ENCODE data around the gene MAP3K21.

The MAP3K21 gene

GRCh38 chr1:233364695-233365539, 37.4 kb downstream of the MAP3K21 start:
- Histone ChIP-seq H3K9me3 (ENCODE audit: control insufficient read depth, insufficient read depth, low read length) (no peaks in the 10 kb centered on the region), H3K27me3 (ENCODE audit: control insufficient read depth, insufficient read depth, low read length) (no peaks in the 10 kb centered on the region), H3K9ac (ENCODE audit: low read depth, low read length) (no peak overlapping the region), H3K36me3 (ENCODE audit: control insufficient read depth, insufficient read depth, low read length) (no peaks in the 10 kb centered on the region), H3K4me1 (ENCODE audit: control insufficient read depth, insufficient read depth, low read length) (peaks cover 16% of the 10 kb centered on the region), H3K4me3 (ENCODE audit: low read depth, low read length) (no peak overlapping the region)

GRCh38 chr1:233366575-233366974, 39.1 kb downstream of the MAP3K21 start:
- Histone ChIP-seq H3K9ac (ENCODE audit: low read depth, low read length) (no peak overlapping the region), H3K36me3 (ENCODE audit: control insufficient read depth, insufficient read depth, low read length) (no peaks in the 10 kb centered on the region), H3K4me3 (ENCODE audit: low read depth, low read length) (no peak overlapping the region), H3K27me3 (ENCODE audit: control insufficient read depth, insufficient read depth, low read length) (no peaks in the 10 kb centered on the region), H3K9me3 (ENCODE audit: control insufficient read depth, insufficient read depth, low read length) (no peaks in the 10 kb centered on the region), H3K4me1 (ENCODE audit: control insufficient read depth, insufficient read depth, low read length) (peaks cover 14% of the 10 kb centered on the region)

GRCh38 chr1:233367057-233367803, 39.7 kb downstream of the MAP3K21 start:
- Histone ChIP-seq H3K9ac (ENCODE audit: low read depth, low read length) (no peak overlapping the region), H3K4me1 (ENCODE audit: control insufficient read depth, insufficient read depth, low read length) (peaks cover 12% of the 10 kb centered on the region), H3K36me3 (ENCODE audit: control insufficient read depth, insufficient read depth, low read length) (no peaks in the 10 kb centered on the region), H3K27me3 (ENCODE audit: control insufficient read depth, insufficient read depth, low read length) (no peaks in the 10 kb centered on the region), H3K9me3 (ENCODE audit: control insufficient read depth, insufficient read depth, low read length) (no peaks in the 10 kb centered on the region), H3K4me3 (ENCODE audit: low read depth, low read length) (no peak overlapping the region)

DNA sequence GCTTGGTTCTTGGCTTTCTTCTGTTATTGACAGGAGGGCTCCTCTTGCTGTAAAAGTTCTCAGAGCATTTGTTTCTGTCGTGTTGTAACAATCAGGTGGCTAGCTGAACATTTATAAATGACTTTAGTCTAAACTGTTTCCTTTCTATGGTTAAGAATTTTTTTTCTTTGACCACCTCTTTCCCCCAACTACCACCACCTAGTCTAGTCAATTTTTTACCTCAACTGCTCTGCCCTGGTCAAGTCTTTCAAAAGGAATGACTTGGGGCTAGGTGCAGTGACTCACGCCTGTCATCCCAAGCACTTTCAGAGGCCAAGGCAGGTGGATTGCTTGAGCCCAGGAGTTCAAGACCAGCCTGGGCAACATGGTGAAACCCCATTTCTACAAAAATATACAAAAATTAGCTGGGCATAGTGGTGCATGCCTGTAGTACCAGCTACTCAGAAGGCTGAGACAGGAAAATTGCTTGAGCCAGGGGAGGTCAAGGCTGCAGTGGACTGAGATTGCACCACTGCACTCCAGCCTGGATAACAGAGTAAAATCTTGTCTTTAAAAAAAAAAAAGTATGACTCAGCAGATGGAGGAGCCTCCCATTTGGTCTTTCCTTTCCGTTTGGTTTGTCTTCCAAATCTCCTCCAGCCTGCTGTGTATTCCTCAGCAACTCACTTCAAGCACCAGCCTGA, 40.7 kb downstream of the MAP3K21 start:
- no peak overlapping the region for H3K4me3 ChIP-seq (ENCODE audit: low read depth, low read length)
- no peaks in the 10 kb centered on the region for H3K9me3 ChIP-seq (ENCODE audit: control insufficient read depth, insufficient read depth, low read length)
- H3K4me1 ChIP-seq (ENCODE audit: control insufficient read depth, insufficient read depth, low read length) = peaks cover 12% of the 10 kb centered on the region
- H3K9ac ChIP-seq (ENCODE audit: low read depth, low read length) = no peak overlapping the region
- peaks cover 2% of the 10 kb centered on the region for H3K36me3 ChIP-seq (ENCODE audit: control insufficient read depth, insufficient read depth, low read length)
- no peaks in the 10 kb centered on the region for H3K27me3 ChIP-seq (ENCODE audit: control insufficient read depth, insufficient read depth, low read length)

GRCh38 chr1:233368789-233369130, 41.2 kb downstream of the MAP3K21 start:
- Histone ChIP-seq H3K27me3 (ENCODE audit: control insufficient read depth, insufficient read depth, low read length) (no peaks in the 10 kb centered on the region), H3K4me3 (ENCODE audit: low read depth, low read length) (no peak overlapping the region), H3K36me3 (ENCODE audit: control insufficient read depth, insufficient read depth, low read length) (peaks cover 3% of the 10 kb centered on the region), H3K9ac (ENCODE audit: low read depth, low read length) (no peak overlapping the region), H3K4me1 (ENCODE audit: control insufficient read depth, insufficient read depth, low read length) (peaks cover 12% of the 10 kb centered on the region), H3K9me3 (ENCODE audit: control insufficient read depth, insufficient read depth, low read length) (no peaks in the 10 kb centered on the region)

GRCh38 chr1:233372218-233373120, 44.9 kb downstream of the MAP3K21 start:
- no peak overlapping the region for H3K4me3 ChIP-seq (ENCODE audit: low read depth, low read length)

GRCh38 chr1:233373226-233373625, 45.7 kb downstream of the MAP3K21 start:
- H3K4me3 ChIP-seq (ENCODE audit: low read depth, low read length) = no peak overlapping the region
- H3K9ac ChIP-seq (ENCODE audit: low read depth, low read length) = no peak overlapping the region
- no peaks in the 10 kb centered on the region for H3K9me3 ChIP-seq (ENCODE audit: control insufficient read depth, insufficient read depth, low read length)
- H3K4me1 ChIP-seq (ENCODE audit: control insufficient read depth, insufficient read depth, low read length) = peaks cover 6% of the 10 kb centered on the region
- no peaks in the 10 kb centered on the region for H3K27me3 ChIP-seq (ENCODE audit: control insufficient read depth, insufficient read depth, low read length)
- H3K36me3 ChIP-seq (ENCODE audit: control insufficient read depth, insufficient read depth, low read length) = peaks cover 3% of the 10 kb centered on the region

More at GRCh38 chr1:233372218-233373120, 44.9 kb downstream of the MAP3K21 start:
- no peaks in the 10 kb centered on the region for H3K27me3 ChIP-seq (ENCODE audit: control insufficient read depth, insufficient read depth, low read length)
- H3K9ac ChIP-seq (ENCODE audit: low read depth, low read length) = no peak overlapping the region
- peaks cover 6% of the 10 kb centered on the region for H3K4me1 ChIP-seq (ENCODE audit: control insufficient read depth, insufficient read depth, low read length)
- H3K9me3 ChIP-seq (ENCODE audit: control insufficient read depth, insufficient read depth, low read length) = no peaks in the 10 kb centered on the region
- H3K36me3 ChIP-seq (ENCODE audit: control insufficient read depth, insufficient read depth, low read length) = peaks cover 3% of the 10 kb centered on the region

- H3K4me3 ChIP-seq (ENCODE audit: low read depth, low read length) = no peak overlapping the region
- no peak overlapping the region for H3K9ac ChIP-seq (ENCODE audit: low read depth, low read length)
- H3K9me3 ChIP-seq (ENCODE audit: control insufficient read depth, insufficient read depth, low read length) = no peaks in the 10 kb centered on the region
- H3K27me3 ChIP-seq (ENCODE audit: control insufficient read depth, insufficient read depth, low read length) = no peaks in the 10 kb centered on the region
- peaks cover 3% of the 10 kb centered on the region for H3K36me3 ChIP-seq (ENCODE audit: control insufficient read depth, insufficient read depth, low read length)
- H3K4me1 ChIP-seq (ENCODE audit: control insufficient read depth, insufficient read depth, low read length) = peaks cover 2% of the 10 kb centered on the region
Observed at GRCh38 chr1:233375653-233376052, 48.1 kb downstream of the MAP3K21 start.

DNA sequence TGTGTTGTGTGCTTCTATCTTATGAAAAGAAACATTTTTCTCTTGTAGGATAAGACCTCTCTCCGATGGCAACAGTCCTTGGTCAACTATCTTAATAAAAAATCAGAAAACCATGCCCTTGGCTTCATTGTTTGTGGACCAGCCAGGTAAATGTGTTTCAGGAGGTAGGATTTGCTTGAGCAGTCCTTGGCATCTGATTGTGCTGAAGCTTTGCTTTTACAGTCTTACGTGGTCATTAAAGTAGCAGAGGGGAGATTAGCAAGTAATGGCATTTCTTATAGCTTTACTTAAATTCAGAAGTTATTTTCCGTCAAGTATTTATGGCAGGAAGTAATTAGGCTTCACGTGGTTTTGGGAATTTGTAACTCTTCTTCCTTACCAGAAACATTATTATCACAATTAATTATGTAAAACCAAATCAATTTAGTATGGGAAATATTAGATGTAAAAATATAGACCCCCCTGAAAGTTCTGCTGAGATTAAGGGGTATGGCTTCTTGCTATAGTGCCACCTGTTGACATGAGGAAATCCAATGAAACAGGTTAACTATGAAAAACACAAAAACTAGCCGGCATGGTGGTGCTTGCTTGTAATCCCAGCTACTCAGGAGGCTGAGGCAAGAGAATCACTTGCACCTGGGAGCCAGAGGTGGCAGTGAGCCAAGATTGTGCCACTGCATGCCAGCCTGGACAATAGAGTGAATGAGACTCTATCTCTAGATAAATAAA, 49.0 kb downstream of the MAP3K21 start:
- Histone ChIP-seq H3K4me3 (ENCODE audit: low read depth, low read length) (no peak overlapping the region), H3K4me1 (ENCODE audit: control insufficient read depth, insufficient read depth, low read length) (peaks cover 2% of the 10 kb centered on the region), H3K9ac (ENCODE audit: low read depth, low read length) (no peak overlapping the region), H3K27me3 (ENCODE audit: control insufficient read depth, insufficient read depth, low read length) (no peaks in the 10 kb centered on the region), H3K9me3 (ENCODE audit: control insufficient read depth, insufficient read depth, low read length) (no peaks in the 10 kb centered on the region), H3K36me3 (ENCODE audit: control insufficient read depth, insufficient read depth, low read length) (peaks cover 3% of the 10 kb centered on the region)

- no peak overlapping the region for H3K4me3 ChIP-seq (ENCODE audit: low read depth, low read length)
- peaks cover 2% of the 10 kb centered on the region for H3K4me1 ChIP-seq (ENCODE audit: control insufficient read depth, insufficient read depth, low read length)
- H3K9me3 ChIP-seq (ENCODE audit: control insufficient read depth, insufficient read depth, low read length) = no peaks in the 10 kb centered on the region
- no peaks in the 10 kb centered on the region for H3K36me3 ChIP-seq (ENCODE audit: control insufficient read depth, insufficient read depth, low read length)
- no peak overlapping the region for H3K9ac ChIP-seq (ENCODE audit: low read depth, low read length)
- no peaks in the 10 kb centered on the region for H3K27me3 ChIP-seq (ENCODE audit: control insufficient read depth, insufficient read depth, low read length)
Observed at GRCh38 chr1:233379869-233380438, 52.4 kb downstream of the MAP3K21 start.
